ENCODE data around the gene SRSF8.

Gene SRSF8

DNA sequence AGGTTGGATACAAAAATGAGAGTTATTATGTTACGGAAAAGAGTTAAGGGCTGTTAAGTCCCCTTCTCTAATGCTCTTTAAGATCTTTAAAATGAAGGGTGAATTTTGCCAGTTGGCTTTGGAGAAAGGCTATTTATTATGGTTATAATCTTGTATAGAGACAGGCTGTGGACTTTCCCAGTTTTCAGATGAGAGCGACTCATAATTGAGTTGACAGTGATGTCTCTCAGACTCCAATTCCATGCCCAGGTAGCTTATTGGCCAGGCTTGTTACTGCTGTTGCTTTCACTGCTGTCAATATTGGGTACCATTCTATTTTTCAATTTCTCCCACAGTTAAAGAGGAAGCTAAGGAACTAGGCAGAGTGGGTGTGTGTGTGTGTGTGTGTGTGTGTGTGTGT lies 36.0 kb downstream of the SRSF8 start:
- TF ChIP-seq, protein P1, sequence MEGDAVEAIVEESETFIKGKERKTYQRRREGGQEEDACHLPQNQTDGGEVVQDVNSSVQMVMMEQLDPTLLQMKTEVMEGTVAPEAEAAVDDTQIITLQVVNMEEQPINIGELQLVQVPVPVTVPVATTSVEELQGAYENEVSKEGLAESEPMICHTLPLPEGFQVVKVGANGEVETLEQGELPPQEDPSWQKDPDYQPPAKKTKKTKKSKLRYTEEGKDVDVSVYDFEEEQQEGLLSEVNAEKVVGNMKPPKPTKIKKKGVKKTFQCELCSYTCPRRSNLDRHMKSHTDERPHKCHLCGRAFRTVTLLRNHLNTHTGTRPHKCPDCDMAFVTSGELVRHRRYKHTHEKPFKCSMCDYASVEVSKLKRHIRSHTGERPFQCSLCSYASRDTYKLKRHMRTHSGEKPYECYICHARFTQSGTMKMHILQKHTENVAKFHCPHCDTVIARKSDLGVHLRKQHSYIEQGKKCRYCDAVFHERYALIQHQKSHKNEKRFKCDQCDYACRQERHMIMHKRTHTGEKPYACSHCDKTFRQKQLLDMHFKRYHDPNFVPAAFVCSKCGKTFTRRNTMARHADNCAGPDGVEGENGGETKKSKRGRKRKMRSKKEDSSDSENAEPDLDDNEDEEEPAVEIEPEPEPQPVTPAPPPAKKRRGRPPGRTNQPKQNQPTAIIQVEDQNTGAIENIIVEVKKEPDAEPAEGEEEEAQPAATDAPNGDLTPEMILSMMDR (conservative IDR thresholded peaks at IDR 0.05; ENCODE audit: low read depth, low read length), result no peak
- Histone ChIP-seq H3K27ac (no peak overlapping the region), H4K20me1 (ENCODE audit: insufficient read depth) (no peaks in the 10 kb centered on the region), H3K79me2 (ENCODE audit: insufficient read depth, low read depth) (no peaks in the 10 kb centered on the region), H3K4me2 (no peak overlapping the region), H3K36me3 (ENCODE audit: insufficient read depth) (no peaks in the 10 kb centered on the region), H3K9ac (no peak overlapping the region), H3K27me3 (ENCODE audit: insufficient read depth, low read depth) (no peaks in the 10 kb centered on the region), H3K4me1 (ENCODE audit: low read depth, poor library complexity, severe bottlenecking) (no peaks in the 10 kb centered on the region), H3K4me3 (IDR thresholded peaks at IDR 0.05; ENCODE audit: insufficient read depth, low read depth, low read length) (no peak overlapping the region), H2AFZ (ENCODE audit: low read depth) (no peak overlapping the region)

DNA sequence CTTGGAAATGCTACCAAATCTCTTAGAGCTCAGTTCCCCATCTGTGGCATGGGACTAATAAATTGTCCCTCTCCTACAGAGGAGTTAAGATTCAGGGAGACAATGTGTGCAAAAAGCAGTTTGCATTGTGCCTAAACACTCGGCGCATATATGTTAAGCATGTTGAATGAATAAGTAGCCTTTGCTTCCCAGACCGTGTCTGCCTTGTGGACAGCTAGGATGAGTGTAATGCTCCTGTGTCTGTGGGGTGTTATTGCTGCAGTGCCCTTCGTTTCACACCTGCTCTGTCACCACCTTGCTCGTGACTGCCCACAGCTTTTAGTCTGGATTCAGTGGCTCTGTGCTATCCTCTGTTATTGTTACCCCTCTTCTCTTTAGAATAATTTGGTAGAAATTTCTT lies 37.0 kb downstream of the SRSF8 start:
- H3K27me3 ChIP-seq (ENCODE audit: insufficient read depth, low read depth), result no peaks in the 10 kb centered on the region
- H2AFZ ChIP-seq (ENCODE audit: low read depth), result no peak overlapping the region
- H3K4me2 ChIP-seq, result no peak overlapping the region
- TF ChIP-seq, protein P1 (conservative IDR thresholded peaks at IDR 0.05; ENCODE audit: low read depth, low read length), result no peak
- no peaks in the 10 kb centered on the region for H4K20me1 ChIP-seq (ENCODE audit: insufficient read depth)
- no peaks in the 10 kb centered on the region for H3K36me3 ChIP-seq (ENCODE audit: insufficient read depth)
- no peak overlapping the region for H3K4me3 ChIP-seq (IDR thresholded peaks at IDR 0.05; ENCODE audit: insufficient read depth, low read depth, low read length)
- H3K79me2 ChIP-seq (ENCODE audit: insufficient read depth, low read depth), result no peaks in the 10 kb centered on the region
- H3K4me1 ChIP-seq (ENCODE audit: low read depth, poor library complexity, severe bottlenecking), result no peaks in the 10 kb centered on the region
- no peak overlapping the region for H3K9ac ChIP-seq
- H3K27ac ChIP-seq, result no peak overlapping the region

DNA sequence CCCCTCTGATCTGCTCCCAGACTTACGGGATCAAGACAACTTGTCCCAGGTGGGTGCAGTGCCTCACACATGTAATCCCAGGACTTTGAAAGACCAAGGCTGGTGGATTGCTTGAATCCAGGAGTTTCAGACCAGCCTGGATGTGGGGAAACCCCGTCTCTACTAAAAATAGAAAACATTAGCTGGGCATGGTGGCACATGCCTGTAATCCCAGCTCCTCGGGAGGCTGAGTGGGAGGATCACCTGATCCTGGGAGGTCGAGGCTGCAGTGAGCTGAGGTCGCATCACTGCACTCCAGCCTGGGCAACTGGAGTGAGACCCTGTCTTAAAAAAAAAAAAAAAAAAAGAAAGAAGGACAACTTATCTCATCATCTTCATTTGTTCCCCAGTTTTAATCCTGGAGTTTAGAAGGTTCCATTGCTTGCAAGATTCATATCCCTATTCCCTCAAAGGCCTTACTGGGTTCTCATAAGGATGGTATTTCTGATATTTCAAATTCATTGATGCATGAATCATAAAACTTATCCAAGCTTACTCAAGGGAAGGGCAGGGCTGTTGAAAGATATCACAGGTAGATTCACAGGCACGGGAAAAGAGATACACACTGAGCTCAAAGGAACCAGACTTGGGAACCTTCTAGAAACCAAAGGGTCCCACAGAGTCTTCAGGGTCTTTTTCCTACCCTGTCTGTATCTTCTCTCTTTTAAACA lies 37.6 kb downstream of the SRSF8 start:
- TF ChIP-seq, protein P1 (conservative IDR thresholded peaks at IDR 0.05; ENCODE audit: low read depth, low read length), result no peak
- no peaks in the 10 kb centered on the region for H3K4me1 ChIP-seq (ENCODE audit: low read depth, poor library complexity, severe bottlenecking)
- no peaks in the 10 kb centered on the region for H3K27me3 ChIP-seq (ENCODE audit: insufficient read depth, low read depth)
- H3K4me3 ChIP-seq (IDR thresholded peaks at IDR 0.05; ENCODE audit: insufficient read depth, low read depth, low read length), result no peak overlapping the region
- H3K9ac ChIP-seq, result no peak overlapping the region
- no peaks in the 10 kb centered on the region for H3K36me3 ChIP-seq (ENCODE audit: insufficient read depth)
- no peak overlapping the region for H3K27ac ChIP-seq
- H4K20me1 ChIP-seq (ENCODE audit: insufficient read depth), result no peaks in the 10 kb centered on the region
- H3K79me2 ChIP-seq (ENCODE audit: insufficient read depth, low read depth), result no peaks in the 10 kb centered on the region
- no peak overlapping the region for H3K4me2 ChIP-seq
- H2AFZ ChIP-seq (ENCODE audit: low read depth), result no peak overlapping the region

DNA sequence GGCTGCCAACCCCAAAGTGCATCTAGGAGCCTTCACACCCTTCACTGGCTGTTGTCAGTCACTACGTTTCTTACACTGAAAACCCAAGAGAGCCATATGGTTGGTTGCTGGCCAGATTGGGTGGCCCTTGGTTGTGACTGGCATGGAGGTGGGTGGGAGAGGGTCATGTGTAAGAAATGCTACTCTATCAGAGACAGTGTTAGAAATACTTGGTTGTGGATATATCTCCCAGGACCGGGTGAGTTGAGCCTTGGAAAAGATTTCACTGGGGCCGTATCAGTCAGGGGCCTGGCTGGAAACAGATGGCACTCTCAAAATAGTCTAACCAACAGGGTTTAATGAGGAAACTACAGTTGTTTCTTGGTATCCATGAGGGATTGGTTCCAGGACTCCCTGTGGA lies 38.1 kb downstream of the SRSF8 start:
- TF ChIP-seq, protein P1 (conservative IDR thresholded peaks at IDR 0.05; ENCODE audit: low read depth, low read length), result no peak
- Histone ChIP-seq H4K20me1 (ENCODE audit: insufficient read depth) (no peaks in the 10 kb centered on the region), H3K4me3 (IDR thresholded peaks at IDR 0.05; ENCODE audit: insufficient read depth, low read depth, low read length) (no peak overlapping the region), H3K4me1 (ENCODE audit: low read depth, poor library complexity, severe bottlenecking) (no peaks in the 10 kb centered on the region), H3K27ac (no peak overlapping the region), H2AFZ (ENCODE audit: low read depth) (no peak overlapping the region), H3K4me2 (no peak overlapping the region), H3K27me3 (ENCODE audit: insufficient read depth, low read depth) (no peaks in the 10 kb centered on the region), H3K79me2 (ENCODE audit: insufficient read depth, low read depth) (no peaks in the 10 kb centered on the region), H3K36me3 (ENCODE audit: insufficient read depth) (no peaks in the 10 kb centered on the region), H3K9ac (no peak overlapping the region)
